CD4-positive, alpha-beta T cell (primary cell): Measurements from ENCODE around the gene TRIM37. TPM values are rescaled to one million over a fixed set of nuclear protein-coding genes. Genes with fewer than 3 reads are reported as not detected.

Source experiments
- ATAC-seq: fragments of 200-7000 bp; cut with Tn5 transposase; one replicate; pipeline ENCODE4 v1.10.0; 2022; ENCODE audit warnings: mild to moderate bottlenecking; ENCODE audit not compliant: poor library complexity
- CTCF ChIA-PET: fragments of 350-600 bp; sonication (Branson Sonifier 250); formaldehyde crosslinking; loops from one replicate; lab custom pipeline; 2021; ENCODE audit warnings: antibody characterized with exemption, inconsistent platforms; lab: Charles Lee
- POLR2A ChIA-PET: fragments of 350-600 bp; sonication (Branson Sonifier 250); formaldehyde crosslinking; loops from one replicate; lab custom pipeline; 2021; ENCODE audit warnings: antibody characterized with exemption, inconsistent platforms; lab: Charles Lee
- DNase-seq, 14 experiments: peaks; one replicate each; pipeline ENCODE4 v3.0.0-alpha.2; 2013 to 2020; ENCODE audit warnings: mixed read lengths in 2 of 14
- H3K27ac ChIP-seq, 2 donors: one replicate each; pipeline versions ENCODE4 v1.5.1 to v1.7.0; 2013; ENCODE audit warnings: low read length in 2 of 2, low read depth in 1 of 2, mild to moderate bottlenecking in 1 of 2
- H3K27me3 ChIP-seq, 2 experiments: 1 replicate in 1 of 2; 2 replicates in 1 of 2; pipeline versions ENCODE4 v1.6.1 to v1.7.0; 2013; ENCODE audit warnings: low read length in 2 of 2, control low read depth in 1 of 2, mild to moderate bottlenecking in 1 of 2, moderate library complexity in 1 of 2; ENCODE audit not compliant: insufficient read depth in 2 of 2, control insufficient read depth in 1 of 2
- H3K36me3 ChIP-seq: one replicate; pipeline ENCODE4 v1.6.1; 2013; ENCODE audit warnings: low read length, control low read depth; ENCODE audit not compliant: insufficient read depth
- H3K4me1 ChIP-seq: one replicate; pipeline ENCODE4 v1.6.1; 2013; ENCODE audit warnings: low read length, control low read depth; ENCODE audit not compliant: insufficient read depth
- H3K4me3 ChIP-seq: one replicate; pipeline ENCODE4 v1.5.1; 2013; ENCODE audit warnings: mild to moderate bottlenecking, low read length, moderate library complexity
- H3K9me3 ChIP-seq, 2 experiments: 1 replicate in 1 of 2; 2 replicates in 1 of 2; pipeline versions ENCODE4 v1.6.1 to v1.7.0; 2013; ENCODE audit warnings: low read length in 2 of 2, mild to moderate bottlenecking in 2 of 2, control low read depth in 1 of 2, moderate library complexity in 1 of 2; ENCODE audit not compliant: control insufficient read depth in 1 of 2, insufficient read depth in 1 of 2
- H3K27ac Mint-ChIP-seq: one replicate; pipeline ENCODE4 v1.8.0; 2020; ENCODE audit warnings: mixed read lengths
- H3K27me3 Mint-ChIP-seq: one replicate; pipeline ENCODE4 v1.8.0; 2021; ENCODE audit warnings: mixed read lengths
- H3K36me3 Mint-ChIP-seq: one replicate; pipeline ENCODE4 v1.8.0; 2021; ENCODE audit warnings: low read depth, mixed read lengths
- H3K4me1 Mint-ChIP-seq: one replicate; pipeline ENCODE4 v1.8.0; 2021; ENCODE audit warnings: low read depth, mixed read lengths
- H3K4me3 Mint-ChIP-seq: one replicate; pipeline ENCODE4 v1.8.0; 2020; ENCODE audit warnings: mild to moderate bottlenecking, mixed read lengths
- H3K9me3 Mint-ChIP-seq: one replicate; pipeline ENCODE4 v1.8.0; 2020; ENCODE audit warnings: mixed read lengths
- intact Hi-C, 2 experiments: fragments of 100-400 bp; cut with DNase I in 1 of 2; cut with micrococcal nuclease in 1 of 2; formaldehyde crosslinking; loops; one replicate each; pipeline versions ENCODE4 v1.15.1 to v1.9.0; 2023 to 2025; cut with DNase I, micrococcal nuclease
- microRNA-seq: library from miRNA; unstranded; fragments of <30 nt; microRNA quantifications from one replicate; pipeline ENCODE4 v1.2.0, GENCODE V29; 2021; ENCODE audit warnings: borderline microRNAs expressed, borderline replicate concordance
- total RNA-seq, 174 experiments: library from RNA in 2 of 174; stranded (reverse) in 2 of 174; gene quantifications; one replicate each; pipeline ENCODE4 v1.2.3 and lab custom pipeline; 2021 to 2026
- TF ChIP-seq, protein P1 (sequence below): fragments of 200-600 bp; IDR thresholded peaks from one replicate; pipeline ENCODE4 v1.8.0; 2022; ENCODE audit warnings: antibody characterized with exemption, mild to moderate bottlenecking

TRIM37 gene
- total RNA-seq, 2 experiments from 2014 or later = 16.8 to 18.0 TPM

DNA sequence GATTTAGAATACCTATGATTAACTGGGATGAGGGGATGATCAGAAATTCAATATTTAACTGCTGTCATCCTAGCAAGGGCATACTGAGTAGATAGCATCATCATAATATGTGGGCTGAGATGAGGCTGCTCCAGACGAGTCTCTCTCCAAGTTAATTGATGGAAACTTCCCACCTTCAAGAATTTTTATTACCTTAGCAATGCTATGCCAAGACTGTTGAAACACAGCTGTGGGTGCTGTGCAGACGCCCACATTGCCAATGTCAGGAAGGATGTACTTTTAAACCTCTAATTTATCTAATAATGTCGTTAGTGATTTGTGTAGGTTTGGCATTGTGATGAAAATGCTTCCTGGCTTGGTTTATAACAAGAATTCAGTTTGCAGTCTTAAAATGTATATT, 170.4 kb downstream of the TRIM37 start:
- no peak overlapping the region for H3K27ac ChIP-seq
- peaks cover 3% of the 10 kb centered on the region for H3K27me3 Mint-ChIP-seq
- no peaks in the 10 kb centered on the region for H3K36me3 ChIP-seq
- no peaks in the 10 kb centered on the region for H3K27me3 ChIP-seq
- no peaks in the 10 kb centered on the region for H3K4me1 Mint-ChIP-seq
- no peak overlapping the region for H3K4me3 Mint-ChIP-seq
- H3K4me3 ChIP-seq = no peak overlapping the region
- POLR2A ChIA-PET = no interaction called here
- H3K9me3 ChIP-seq = no peaks in the 10 kb centered on the region
- H3K4me1 ChIP-seq = no peaks in the 10 kb centered on the region
- intact Hi-C loops = no loop called here
- H3K9me3 Mint-ChIP-seq = no peaks in the 10 kb centered on the region
- CTCF ChIA-PET = no interaction called here
- no peak overlapping the region for H3K27ac Mint-ChIP-seq
- DNase-seq = no peak
- TF ChIP-seq, protein P1, sequence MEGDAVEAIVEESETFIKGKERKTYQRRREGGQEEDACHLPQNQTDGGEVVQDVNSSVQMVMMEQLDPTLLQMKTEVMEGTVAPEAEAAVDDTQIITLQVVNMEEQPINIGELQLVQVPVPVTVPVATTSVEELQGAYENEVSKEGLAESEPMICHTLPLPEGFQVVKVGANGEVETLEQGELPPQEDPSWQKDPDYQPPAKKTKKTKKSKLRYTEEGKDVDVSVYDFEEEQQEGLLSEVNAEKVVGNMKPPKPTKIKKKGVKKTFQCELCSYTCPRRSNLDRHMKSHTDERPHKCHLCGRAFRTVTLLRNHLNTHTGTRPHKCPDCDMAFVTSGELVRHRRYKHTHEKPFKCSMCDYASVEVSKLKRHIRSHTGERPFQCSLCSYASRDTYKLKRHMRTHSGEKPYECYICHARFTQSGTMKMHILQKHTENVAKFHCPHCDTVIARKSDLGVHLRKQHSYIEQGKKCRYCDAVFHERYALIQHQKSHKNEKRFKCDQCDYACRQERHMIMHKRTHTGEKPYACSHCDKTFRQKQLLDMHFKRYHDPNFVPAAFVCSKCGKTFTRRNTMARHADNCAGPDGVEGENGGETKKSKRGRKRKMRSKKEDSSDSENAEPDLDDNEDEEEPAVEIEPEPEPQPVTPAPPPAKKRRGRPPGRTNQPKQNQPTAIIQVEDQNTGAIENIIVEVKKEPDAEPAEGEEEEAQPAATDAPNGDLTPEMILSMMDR = no peak
- H3K36me3 Mint-ChIP-seq = no peaks in the 10 kb centered on the region
- no peak for ATAC-seq

- H3K4me1 ChIP-seq = no peaks in the 10 kb centered on the region
- H3K36me3 ChIP-seq = no peaks in the 10 kb centered on the region
- ATAC-seq = no peak
- Mint-ChIP-seq H3K4me1 (no peaks in the 10 kb centered on the region), H3K27ac (no peak overlapping the region), H3K4me3 (no peak overlapping the region), H3K9me3 (no peaks in the 10 kb centered on the region), H3K27me3 (peaks cover 20% of the 10 kb centered on the region), H3K36me3 (no peaks in the 10 kb centered on the region)
- DNase-seq = no peak
- CTCF ChIA-PET = no interaction called here
- intact Hi-C loops = no loop called here
- H3K27me3 ChIP-seq = no peaks in the 10 kb centered on the region
- H3K4me3 ChIP-seq = no peak overlapping the region
- no peak overlapping the region for H3K27ac ChIP-seq
- TF ChIP-seq, protein P1 = no peak
- POLR2A ChIA-PET = no interaction called here
- no peaks in the 10 kb centered on the region for H3K9me3 ChIP-seq
Observed at GRCh38 chr17:58932956-58933355, 173.7 kb downstream of the TRIM37 start.

Small RNAs within 50 kb of the gene (microRNA-seq; reads per million reads assigned to microRNA genes)
- 16.3 reads per million, percentile 47 among the genes with 10 or more reads in this experiment for gene MIR301A
- gene MIR454 = 1,006 reads per million, percentile 84 among the genes with 10 or more reads in this experiment

Other genes starting within 250 kb of the TRIM37 start
- 1 to 10 TPM; 5.2 to 7.7 TPM for gene SKA2, start 48.3 kb upstream of the TRIM37 start, total RNA-seq
- under 1 TPM; 0.69 to 0.92 TPM for gene PRR11, start 48.9 kb upstream of the TRIM37 start, total RNA-seq
- gene SMG8, start 103.2 kb upstream of the TRIM37 start, total RNA-seq = 10 to 100 TPM; 15.3 to 16.8 TPM
- 1 to 10 TPM; 2.0 to 2.3 TPM for gene GDPD1, start 113.6 kb upstream of the TRIM37 start, total RNA-seq
- 10 to 100 TPM; 69.1 to 71.6 TPM for gene YPEL2, start 224.8 kb upstream of the TRIM37 start, total RNA-seq